ENCODE results near the gene GLO1.

GLO1 gene

GRCh38 chr6:38723783-38724182 is 20.8 kb upstream of the GLO1 start:
- Histone ChIP-seq H3K4me1 (ENCODE audit: insufficient read depth, low read length, severe bottlenecking) (no peaks in the 10 kb centered on the region), H3K9me2 (ENCODE audit: low read depth, low read length) (no peaks in the 10 kb centered on the region), H3K4me2 (ENCODE audit: low read length) (no peak overlapping the region)

GRCh38 chr6:38722727-38723334 is 19.9 kb upstream of the GLO1 start:
- H4K20me1 ChIP-seq (ENCODE audit: insufficient read depth, low read length): no peaks in the 10 kb centered on the region
- no peaks in the 10 kb centered on the region for H3K9me3 ChIP-seq (ENCODE audit: low read length)
- H3K9me2 ChIP-seq (ENCODE audit: low read depth, low read length): no peaks in the 10 kb centered on the region
- no peaks in the 10 kb centered on the region for H3K36me3 ChIP-seq (ENCODE audit: insufficient read depth, low read length)
- no peaks in the 10 kb centered on the region for H3K4me1 ChIP-seq (ENCODE audit: insufficient read depth, low read length, severe bottlenecking)
- H3K4me2 ChIP-seq (ENCODE audit: low read length): no peak overlapping the region
- no peaks in the 10 kb centered on the region for H3K79me2 ChIP-seq (ENCODE audit: insufficient read depth, low read length)
- TF ChIP-seq, protein P1, sequence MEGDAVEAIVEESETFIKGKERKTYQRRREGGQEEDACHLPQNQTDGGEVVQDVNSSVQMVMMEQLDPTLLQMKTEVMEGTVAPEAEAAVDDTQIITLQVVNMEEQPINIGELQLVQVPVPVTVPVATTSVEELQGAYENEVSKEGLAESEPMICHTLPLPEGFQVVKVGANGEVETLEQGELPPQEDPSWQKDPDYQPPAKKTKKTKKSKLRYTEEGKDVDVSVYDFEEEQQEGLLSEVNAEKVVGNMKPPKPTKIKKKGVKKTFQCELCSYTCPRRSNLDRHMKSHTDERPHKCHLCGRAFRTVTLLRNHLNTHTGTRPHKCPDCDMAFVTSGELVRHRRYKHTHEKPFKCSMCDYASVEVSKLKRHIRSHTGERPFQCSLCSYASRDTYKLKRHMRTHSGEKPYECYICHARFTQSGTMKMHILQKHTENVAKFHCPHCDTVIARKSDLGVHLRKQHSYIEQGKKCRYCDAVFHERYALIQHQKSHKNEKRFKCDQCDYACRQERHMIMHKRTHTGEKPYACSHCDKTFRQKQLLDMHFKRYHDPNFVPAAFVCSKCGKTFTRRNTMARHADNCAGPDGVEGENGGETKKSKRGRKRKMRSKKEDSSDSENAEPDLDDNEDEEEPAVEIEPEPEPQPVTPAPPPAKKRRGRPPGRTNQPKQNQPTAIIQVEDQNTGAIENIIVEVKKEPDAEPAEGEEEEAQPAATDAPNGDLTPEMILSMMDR (IDR thresholded peaks at IDR 0.05; ENCODE audit: low read length): no peak
- no peak for TF ChIP-seq EZH2 (IDR thresholded peaks at IDR 0.05; ENCODE audit: borderline replicate concordance, low read length)
- H3K27me3 ChIP-seq (ENCODE audit: insufficient read depth, low read length): no peaks in the 10 kb centered on the region
- no peak overlapping the region for H2AFZ ChIP-seq (ENCODE audit: low read length)
- H3K4me3 ChIP-seq (ENCODE audit: low read depth, low read length, poor library complexity, severe bottlenecking): no peak overlapping the region
- H3K9ac ChIP-seq (ENCODE audit: low read length): no peak overlapping the region
- H3F3A ChIP-seq (ENCODE audit: insufficient read depth, low read length): no peaks in the 10 kb centered on the region
- H3K27ac ChIP-seq (ENCODE audit: low read depth, low read length, poor library complexity, severe bottlenecking): no peak overlapping the region

More at GRCh38 chr6:38723783-38724182, 20.8 kb upstream of the GLO1 start:
- H3K79me2 ChIP-seq (ENCODE audit: insufficient read depth, low read length): no peaks in the 10 kb centered on the region
- H4K20me1 ChIP-seq (ENCODE audit: insufficient read depth, low read length): no peaks in the 10 kb centered on the region
- H3K9ac ChIP-seq (ENCODE audit: low read length): no peak overlapping the region
- no peak overlapping the region for H2AFZ ChIP-seq (ENCODE audit: low read length)
- no peak overlapping the region for H3K27ac ChIP-seq (ENCODE audit: low read depth, low read length, poor library complexity, severe bottlenecking)
- no peaks in the 10 kb centered on the region for H3K27me3 ChIP-seq (ENCODE audit: insufficient read depth, low read length)
- no peaks in the 10 kb centered on the region for H3K9me3 ChIP-seq (ENCODE audit: low read length)
- no peak for TF ChIP-seq EZH2 (IDR thresholded peaks at IDR 0.05; ENCODE audit: borderline replicate concordance, low read length)
- TF ChIP-seq, protein P1 (IDR thresholded peaks at IDR 0.05; ENCODE audit: low read length): no peak
- H3K36me3 ChIP-seq (ENCODE audit: insufficient read depth, low read length): no peaks in the 10 kb centered on the region
- no peak overlapping the region for H3K4me3 ChIP-seq (ENCODE audit: low read depth, low read length, poor library complexity, severe bottlenecking)
- H3F3A ChIP-seq (ENCODE audit: insufficient read depth, low read length): no peaks in the 10 kb centered on the region

GRCh38 chr6:38722038-38722437 is 19.1 kb upstream of the GLO1 start:
- Histone ChIP-seq H3K9ac (ENCODE audit: low read length) (no peak overlapping the region), H3K4me2 (ENCODE audit: low read length) (no peak overlapping the region), H2AFZ (ENCODE audit: low read length) (no peak overlapping the region), H3K4me3 (ENCODE audit: low read depth, low read length, poor library complexity, severe bottlenecking) (no peak overlapping the region), H3K4me1 (ENCODE audit: insufficient read depth, low read length, severe bottlenecking) (no peaks in the 10 kb centered on the region), H3K9me2 (ENCODE audit: low read depth, low read length) (no peaks in the 10 kb centered on the region), H3K27ac (ENCODE audit: low read depth, low read length, poor library complexity, severe bottlenecking) (no peak overlapping the region), H3K9me3 (ENCODE audit: low read length) (no peaks in the 10 kb centered on the region), H4K20me1 (ENCODE audit: insufficient read depth, low read length) (no peaks in the 10 kb centered on the region), H3K79me2 (ENCODE audit: insufficient read depth, low read length) (no peaks in the 10 kb centered on the region), H3F3A (ENCODE audit: insufficient read depth, low read length) (no peaks in the 10 kb centered on the region), H3K27me3 (ENCODE audit: insufficient read depth, low read length) (no peaks in the 10 kb centered on the region), H3K36me3 (ENCODE audit: insufficient read depth, low read length) (no peaks in the 10 kb centered on the region)
- TF ChIP-seq EZH2 (IDR thresholded peaks at IDR 0.05; ENCODE audit: borderline replicate concordance, low read length): no peak
- TF ChIP-seq, protein P1 (IDR thresholded peaks at IDR 0.05; ENCODE audit: low read length): no peak

All from OCI-LY1 (cell line).